C1 segment of cervical spinal cord (tissue), 14 donors: Measurements from ENCODE around the gene MYBPH.

Experiments
- DNase-seq, 14 donors: peaks; one replicate each; lab custom pipeline; 2025; lab: John Stamatoyannopoulos, UW

Gene MYBPH

GRCh38 chr1:203149188-203149840, 26.3 kb downstream of the MYBPH start:
- no peak for DNase-seq

GRCh38 chr1:203148579-203148978, 27.0 kb downstream of the MYBPH start:
- peak in 1 of 14 donors; percentile 41 for DNase-seq

- peak in 1 of 14 donors; percentile 33 for DNase-seq
Measured at GRCh38 chr1:203148127-203148526, 27.5 kb downstream of the MYBPH start.

- peak in 12 of 14 donors; percentile 17 to 73 (median 52) for DNase-seq
Measured at GRCh38 chr1:203147376-203147775, 28.2 kb downstream of the MYBPH start.

- peak in 4 of 14 donors; percentile 27 to 74 (median 34) for DNase-seq
Measured at GRCh38 chr1:203146537-203146936, 29.1 kb downstream of the MYBPH start.

GRCh38 chr1:203146042-203146369, 29.6 kb downstream of the MYBPH start:
- peak in 1 of 14 donors; percentile 38 for DNase-seq

GRCh38 chr1:203145321-203146041, 30.1 kb downstream of the MYBPH start:
- DNase-seq, result peak in 2 of 14 donors; percentile 17 to 38

- peak in 11 of 14 donors; percentile 33 to 84 (median 72) for DNase-seq
Measured at GRCh38 chr1:203144661-203145060, 31.0 kb downstream of the MYBPH start.

GRCh38 chr1:203143641-203144040, 32.0 kb downstream of the MYBPH start:
- peak in 1 of 14 donors; percentile 40 for DNase-seq

- no peak for DNase-seq
Measured at GRCh38 chr1:203142684-203143408, 32.8 kb downstream of the MYBPH start.

- DNase-seq, result no peak
Measured at GRCh38 chr1:203142124-203142523, 33.5 kb downstream of the MYBPH start.

GRCh38 chr1:203140743-203141520, 34.7 kb downstream of the MYBPH start:
- DNase-seq, result no peak

- DNase-seq, result no peak
Measured at GRCh38 chr1:203139976-203140475, 35.6 kb downstream of the MYBPH start.

- DNase-seq, result no peak
Measured at GRCh38 chr1:203138066-203138465, 37.6 kb downstream of the MYBPH start.

- no peak for DNase-seq
Measured at GRCh38 chr1:203137324-203137723, 38.3 kb downstream of the MYBPH start.

- DNase-seq, result peak in 1 of 14 donors; percentile 65
Measured at GRCh38 chr1:203136409-203137042, 39.1 kb downstream of the MYBPH start.

- DNase-seq, result no peak
Measured at GRCh38 chr1:203135636-203136305, 39.9 kb downstream of the MYBPH start.

- peak in 1 of 14 donors; percentile 47 for DNase-seq
Measured at GRCh38 chr1:203133970-203134725, 41.5 kb downstream of the MYBPH start.

- no peak for DNase-seq
Measured at GRCh38 chr1:203131548-203132200, 44.0 kb downstream of the MYBPH start.
